Tibial nerve (tissue), 4 donors: ENCODE results near the gene PRICKLE2. TPM values are rescaled to one million over a fixed set of nuclear protein-coding genes. Genes with fewer than 3 reads are reported as not detected.

Experiments used
- DNase-seq, 2 donors: peaks; one replicate each; pipeline ENCODE4 v3.0.0-alpha.2; 2019; ENCODE audit warnings: low spot score in 2 of 2
- H3K27ac ChIP-seq, 4 donors: fragments of 200-600 bp; sonication (generic) in 3 of 4; one replicate each; pipeline ENCODE4 v1.5.1; 2017 to 2019; ENCODE audit warnings: mild to moderate bottlenecking in 1 of 4
- H3K27me3 ChIP-seq, 2 donors: fragments of 200-600 bp; sonication (generic) in 1 of 2; one replicate each; pipeline versions ENCODE4 v1.5.1 to v1.6.0; 2017 to 2019
- H3K36me3 ChIP-seq, 3 donors: fragments of 200-600 bp; sonication (generic); one replicate each; pipeline ENCODE4 v1.5.1; 2018 to 2019
- H3K4me1 ChIP-seq, 4 donors: fragments of 200-600 bp; sonication (generic) in 3 of 4; one replicate each; pipeline ENCODE4 v1.5.1; 2017 to 2019
- H3K4me3 ChIP-seq, 4 donors: fragments of 200-600 bp; sonication (generic) in 3 of 4; one replicate each; pipeline ENCODE4 v1.5.1; 2017 to 2019; ENCODE audit warnings: mild to moderate bottlenecking in 1 of 4, moderate library complexity in 1 of 4
- H3K9me3 ChIP-seq, 4 donors: fragments of 200-600 bp; sonication (generic) in 3 of 4; one replicate each; pipeline ENCODE4 v1.5.1; 2017 to 2019
- CTCF ChIP-seq, 5 experiments: fragments of 200-600 bp in 3 of 5; fragments of 450-650 bp in 2 of 5; sonication (generic) in 3 of 5; IDR thresholded peaks; one replicate each; pipeline ENCODE4 v1.5.1; 2016 to 2019; ENCODE audit warnings: antibody characterized with exemption in 5 of 5, mild to moderate bottlenecking in 3 of 5, moderate library complexity in 2 of 5
- EP300 ChIP-seq, 2 donors: sonication (generic); formaldehyde crosslinking; IDR thresholded peaks; one replicate each; pipeline ENCODE4 v1.6.1; 2017; ENCODE audit warnings: antibody characterized with exemption in 2 of 2, mild to moderate bottlenecking in 1 of 2
- POLR2A ChIP-seq, 2 donors: fragments of 450-650 bp; IDR thresholded peaks; one replicate each; pipeline ENCODE4 v1.6.1; 2017; ENCODE audit warnings: antibody characterized with exemption in 2 of 2, mild to moderate bottlenecking in 2 of 2, moderate library complexity in 2 of 2
- WGBS, 2 donors: methylation state at CpG; one replicate each; pipeline ENCODE4 v1.1.5; 2018; 5-methylcytosine and 5-hydroxymethylcytosine counted together
- total RNA-seq, 4 donors: library from RNA; depleted of rRNA; stranded (reverse); fragments of >200 nt; gene quantifications; one replicate each; pipeline ENCODE4 v1.1.0, GENCODE V29; 2016

PRICKLE2 gene
- total RNA-seq, 4 donors from 2014 or later: 24.5 to 39.1 (median 35.2) TPM

GRCh38 chr3:64222501-64223111 lies 2.7 kb downstream of the PRICKLE2 start:
- no peaks in the 10 kb centered on the region for H3K36me3 ChIP-seq
- H3K27me3 ChIP-seq: no peaks in the 10 kb centered on the region
- peak overlapping the region; percentile 69 to 95 (median 82) for H3K27ac ChIP-seq
- peak overlapping the region in 1 of 4 donors; percentile 49 for H3K4me3 ChIP-seq
- DNase-seq: no peak
- H3K9me3 ChIP-seq: no peaks in the 10 kb centered on the region
- WGBS, 2 donors: 52 to 60% methylated on average over 3 of the region's 3 CpGs
- no peak for TF ChIP-seq EP300 (IDR thresholded peaks at IDR 0.05)
- no peak for TF ChIP-seq CTCF (IDR thresholded peaks at IDR 0.05)
- H3K4me1 ChIP-seq: peaks cover 0 to 92% (median 40%) of the 10 kb centered on the region in 4 donors

- H3K4me3 ChIP-seq: peak overlapping the region in 1 of 4 donors; percentile 13
- peaks cover 0 to 97% (median 44%) of the 10 kb centered on the region in 4 donors for H3K4me1 ChIP-seq
- 45 to 58% methylated on average over 6 of the region's 6 CpGs for WGBS, 2 donors
- no peaks in the 10 kb centered on the region for H3K27me3 ChIP-seq
- H3K9me3 ChIP-seq: no peaks in the 10 kb centered on the region
- TF ChIP-seq CTCF (IDR thresholded peaks at IDR 0.05) (peak in 2 of 5 experiments; percentile 10 to 22), POLR2A (IDR thresholded peaks at IDR 0.05) (no peak)
- H3K36me3 ChIP-seq: no peaks in the 10 kb centered on the region
- no peak for DNase-seq
- H3K27ac ChIP-seq: peak overlapping the region; percentile 69 to 95 (median 82)
Measured at GRCh38 chr3:64221571-64222257, 3.6 kb downstream of the PRICKLE2 start.

- DNase-seq: no peak
Measured at GRCh38 chr3:64220161-64220914, 4.9 kb downstream of the PRICKLE2 start.

GRCh38 chr3:64218746-64219145 lies 6.5 kb downstream of the PRICKLE2 start:
- H3K4me1 ChIP-seq: peaks cover 0 to 97% (median 54%) of the 10 kb centered on the region in 4 donors
- DNase-seq: no peak
- 14 to 21% methylated on average over 4 of the region's 4 CpGs for WGBS, 2 donors
- H3K27me3 ChIP-seq: no peaks in the 10 kb centered on the region
- H3K9me3 ChIP-seq: no peaks in the 10 kb centered on the region
- peak overlapping the region in 2 of 4 donors; percentile 92 to 95 for H3K27ac ChIP-seq
- no peak for TF ChIP-seq CTCF (IDR thresholded peaks at IDR 0.05)
- no peak for TF ChIP-seq EP300 (IDR thresholded peaks at IDR 0.05)
- no peak for TF ChIP-seq POLR2A (IDR thresholded peaks at IDR 0.05)
- no peak overlapping the region for H3K4me3 ChIP-seq
- H3K36me3 ChIP-seq: no peaks in the 10 kb centered on the region

More at GRCh38 chr3:64220161-64220914, 4.9 kb downstream of the PRICKLE2 start:
- 20 to 29% methylated on average over 8 of the region's 8 CpGs for WGBS, 2 donors
- Histone ChIP-seq H3K27me3 (no peaks in the 10 kb centered on the region), H3K4me3 (no peak overlapping the region), H3K36me3 (no peaks in the 10 kb centered on the region), H3K4me1 (peaks cover 0 to 97% (median 51%) of the 10 kb centered on the region in 4 donors), H3K9me3 (no peaks in the 10 kb centered on the region), H3K27ac (peak overlapping the region; percentile 24 to 95 (median 82))
- TF ChIP-seq EP300 (IDR thresholded peaks at IDR 0.05) (peak in 1 of 2 donors; percentile 13), POLR2A (IDR thresholded peaks at IDR 0.05) (no peak)

GRCh38 chr3:64218329-64218728 lies 6.9 kb downstream of the PRICKLE2 start:
- H3K36me3 ChIP-seq: no peaks in the 10 kb centered on the region
- H3K27ac ChIP-seq: peak overlapping the region in 2 of 4 donors; percentile 92 to 95
- peaks cover 0 to 97% (median 54%) of the 10 kb centered on the region in 4 donors for H3K4me1 ChIP-seq
- TF ChIP-seq POLR2A (IDR thresholded peaks at IDR 0.05) (no peak), EP300 (IDR thresholded peaks at IDR 0.05) (no peak), CTCF (IDR thresholded peaks at IDR 0.05) (no peak)
- 85 to 87% methylated on average over 3 of the region's 3 CpGs for WGBS, 2 donors
- no peaks in the 10 kb centered on the region for H3K9me3 ChIP-seq
- DNase-seq: no peak
- H3K4me3 ChIP-seq: no peak overlapping the region
- H3K27me3 ChIP-seq: no peaks in the 10 kb centered on the region
